Sigmoid colon (tissue), 7 donors: ENCODE measurements around the gene CXCL6. TPM values are rescaled to one million over a fixed set of nuclear protein-coding genes. Genes with fewer than 3 reads are reported as not detected.

Source experiments
- DNase-seq: peaks from one replicate; pipeline ENCODE4 v3.0.0-alpha.2; 2019
- H3K27ac ChIP-seq, 4 donors: fragments of 200-600 bp; sonication (generic); one replicate each; pipeline ENCODE4 v1.5.1; 2016 to 2019; ENCODE audit warnings: mild to moderate bottlenecking in 1 of 4
- H3K27me3 ChIP-seq, 3 donors: fragments of 200-600 bp; sonication (generic); one replicate each; pipeline ENCODE4 v1.5.1; 2019; ENCODE audit warnings: mild to moderate bottlenecking in 1 of 3
- H3K36me3 ChIP-seq, 4 donors: fragments of 200-600 bp; sonication (generic); one replicate each; pipeline ENCODE4 v1.5.1; 2016 to 2019
- H3K4me1 ChIP-seq, 4 donors: fragments of 200-600 bp; sonication (generic); one replicate each; pipeline ENCODE4 v1.5.1; 2017 to 2019
- H3K4me3 ChIP-seq, 4 donors: fragments of 200-600 bp; sonication (generic); one replicate each; pipeline ENCODE4 v1.5.1; 2017 to 2019; ENCODE audit warnings: mild to moderate bottlenecking in 2 of 4, moderate library complexity in 1 of 4
- H3K9me3 ChIP-seq, 4 donors: fragments of 200-600 bp in 3 of 4; sonication (generic) in 3 of 4; one replicate each; pipeline versions ENCODE4 v1.5.1 to v1.6.1; 2013 to 2019
- EP300 ChIP-seq, 4 donors: sonication (generic); formaldehyde crosslinking; IDR thresholded peaks; one replicate each; pipeline ENCODE4 v1.6.1; 2017; ENCODE audit warnings: antibody characterized with exemption in 4 of 4
- POLR2A ChIP-seq, 2 donors: fragments of 450-650 bp; IDR thresholded peaks; one replicate each; pipeline ENCODE4 v1.6.1; 2016; ENCODE audit warnings: antibody characterized with exemption in 2 of 2, mild to moderate bottlenecking in 2 of 2, moderate library complexity in 2 of 2
- POLR2AphosphoS5 ChIP-seq, 4 donors: sonication (generic); formaldehyde crosslinking; IDR thresholded peaks; one replicate each; pipeline ENCODE4 v1.6.1; 2017; ENCODE audit warnings: antibody characterized with exemption in 4 of 4
- WGBS, 2 donors: extraction: QIAGEN DNeasy Blood & Tissue Kit; methylation state at CpG; one replicate each; pipeline ENCODE4 v1.1.7; 2013; 5-methylcytosine and 5-hydroxymethylcytosine counted together
- intact Hi-C: fragments of 100-400 bp; cut with DNase I; formaldehyde crosslinking; loops from one replicate; pipeline ENCODE4 v1.15.1; 2023
- polyA plus RNA-seq, 3 donors: library from polyadenylated mRNA; stranded (reverse); fragments of 200-250 nt; gene quantifications; one replicate each; pipeline ENCODE4 v1.2.3, GENCODE V29; 2013
- total RNA-seq, 4 donors: library from RNA; depleted of rRNA; stranded (reverse); fragments of >200 nt; gene quantifications; one replicate each; pipeline ENCODE4 v1.1.0, GENCODE V29; 2016
- TF ChIP-seq, protein P1 (sequence below), 4 experiments: fragments of 450-650 bp in 3 of 4; fragments of 200-600 bp in 1 of 4; IDR thresholded peaks; one replicate each; pipeline ENCODE4 v1.5.1; 2016 to 2019; ENCODE audit warnings: antibody characterized with exemption in 4 of 4, mild to moderate bottlenecking in 3 of 4, moderate library complexity in 2 of 4
- donor health status: healthy with polysubstance abuse.
- donor health status: Bipolar disorder and iron deficiency.
- donor health status: healthy.

CXCL6 gene
- total and polyA plus RNA-seq, 7 donors, result 0.33 to 9.6 (median 0.95) TPM; not detected in 2

DNA sequence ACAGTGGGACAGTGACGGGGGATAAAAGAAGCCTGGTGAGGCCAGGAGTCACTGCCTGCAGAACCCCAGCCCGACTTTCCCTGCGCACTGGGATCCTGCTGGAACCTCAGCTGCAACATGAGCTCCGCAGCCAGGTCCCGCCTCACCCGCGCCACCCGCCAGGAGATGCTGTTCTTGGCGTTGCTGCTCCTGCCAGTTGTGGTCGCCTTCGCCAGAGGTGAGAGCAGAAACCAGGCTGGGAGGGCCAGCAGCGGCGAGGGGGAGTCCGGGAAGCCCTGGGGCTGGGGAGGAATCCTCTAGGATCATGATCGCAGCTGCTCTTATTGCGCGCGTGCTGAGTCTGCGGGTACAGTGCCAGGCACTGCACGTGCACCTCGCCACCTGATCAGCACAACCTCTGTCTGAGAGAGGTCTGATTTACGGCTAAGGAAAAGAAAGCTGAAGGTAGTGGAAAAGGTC, 16.8 kb downstream of the CXCL6 start, which contains the start of gene PF4V1:
TSS of gene PF4V1 (plus strand) at position 51 of the 459 bp plus-strand sequence. CDS start at position 118, 67 bp downstream.
- no peak within 1 kb of the TSS for H3K27ac ChIP-seq
- DNase-seq, result peak; percentile 69
- H3K4me3 ChIP-seq, result peak within 1 kb of the TSS in 3 of 4 donors; percentile 25 to 32 (median 32)
- intact Hi-C loops, result no loop called here
- no peaks in the 10 kb centered on the region for H3K36me3 ChIP-seq
- 29 to 37% methylated on average over 22 of the region's 22 CpGs for WGBS, 2 donors
- no peaks in the 10 kb centered on the region for H3K9me3 ChIP-seq
- H3K27me3 ChIP-seq, result no peaks in the 10 kb centered on the region
- H3K4me1 ChIP-seq, result peaks cover 0 to 8% (median 0%) of the 10 kb centered on the region in 4 donors
- no peak for TF ChIP-seq POLR2A (IDR thresholded peaks at IDR 0.05)
- TF ChIP-seq, protein P1, sequence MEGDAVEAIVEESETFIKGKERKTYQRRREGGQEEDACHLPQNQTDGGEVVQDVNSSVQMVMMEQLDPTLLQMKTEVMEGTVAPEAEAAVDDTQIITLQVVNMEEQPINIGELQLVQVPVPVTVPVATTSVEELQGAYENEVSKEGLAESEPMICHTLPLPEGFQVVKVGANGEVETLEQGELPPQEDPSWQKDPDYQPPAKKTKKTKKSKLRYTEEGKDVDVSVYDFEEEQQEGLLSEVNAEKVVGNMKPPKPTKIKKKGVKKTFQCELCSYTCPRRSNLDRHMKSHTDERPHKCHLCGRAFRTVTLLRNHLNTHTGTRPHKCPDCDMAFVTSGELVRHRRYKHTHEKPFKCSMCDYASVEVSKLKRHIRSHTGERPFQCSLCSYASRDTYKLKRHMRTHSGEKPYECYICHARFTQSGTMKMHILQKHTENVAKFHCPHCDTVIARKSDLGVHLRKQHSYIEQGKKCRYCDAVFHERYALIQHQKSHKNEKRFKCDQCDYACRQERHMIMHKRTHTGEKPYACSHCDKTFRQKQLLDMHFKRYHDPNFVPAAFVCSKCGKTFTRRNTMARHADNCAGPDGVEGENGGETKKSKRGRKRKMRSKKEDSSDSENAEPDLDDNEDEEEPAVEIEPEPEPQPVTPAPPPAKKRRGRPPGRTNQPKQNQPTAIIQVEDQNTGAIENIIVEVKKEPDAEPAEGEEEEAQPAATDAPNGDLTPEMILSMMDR (IDR thresholded peaks at IDR 0.05), result peak in 2 of 4 experiments; percentile 14 to 42

DNA sequence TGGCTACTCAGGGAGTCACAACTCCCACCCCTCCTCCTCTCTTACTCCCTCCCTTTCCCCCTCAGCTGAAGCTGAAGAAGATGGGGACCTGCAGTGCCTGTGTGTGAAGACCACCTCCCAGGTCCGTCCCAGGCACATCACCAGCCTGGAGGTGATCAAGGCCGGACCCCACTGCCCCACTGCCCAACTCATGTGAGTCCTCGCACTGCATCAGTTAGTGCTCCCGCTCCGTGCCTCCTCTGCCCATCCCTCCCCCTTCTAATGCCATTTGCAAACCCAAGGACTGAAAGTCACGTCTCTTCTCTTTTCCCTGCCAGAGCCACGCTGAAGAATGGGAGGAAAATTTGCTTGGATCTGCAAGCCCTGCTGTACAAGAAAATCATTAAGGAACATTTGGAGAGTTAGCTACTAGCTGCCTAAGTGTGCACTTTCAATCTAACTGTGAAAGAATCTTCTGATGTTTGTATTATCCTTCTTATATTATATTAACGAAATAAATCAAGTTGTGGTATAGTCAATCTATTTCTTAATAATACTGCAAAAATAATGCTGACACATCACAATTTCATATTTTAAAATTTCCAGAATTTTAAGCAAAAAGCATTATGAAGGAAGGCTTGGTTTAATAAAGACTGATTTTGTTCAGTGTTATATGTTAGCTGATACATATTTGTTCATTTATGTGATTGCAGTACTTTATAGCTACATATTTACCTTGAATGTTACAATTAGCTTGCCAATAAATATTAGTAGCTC, 17.4 kb downstream of the CXCL6 start:
- intact Hi-C loops, result no loop called here
- WGBS, 2 donors, result 57 to 60% methylated on average over 8 of the region's 8 CpGs

DNA sequence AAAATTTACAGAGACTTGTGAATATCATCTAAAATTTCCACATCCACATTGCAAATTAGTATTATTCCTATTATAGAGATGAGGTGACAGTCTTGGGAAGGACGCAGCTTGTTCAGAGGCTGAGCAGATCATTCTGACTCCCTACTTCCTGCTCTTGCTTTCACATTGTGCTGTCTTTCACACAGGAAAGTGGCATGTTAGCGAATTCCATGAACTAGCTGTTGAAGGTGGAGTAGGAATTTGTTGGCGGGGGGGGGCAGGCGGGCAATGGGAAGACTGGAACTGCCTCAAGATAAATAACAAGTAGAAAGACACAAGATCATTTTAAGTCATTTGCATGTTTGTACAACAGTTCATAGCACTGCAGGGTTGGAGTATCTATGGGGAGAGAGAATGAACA, 18.9 kb downstream of the CXCL6 start:
- Histone ChIP-seq H3K36me3 (no peaks in the 10 kb centered on the region), H3K9me3 (no peaks in the 10 kb centered on the region), H3K4me1 (peaks cover 0 to 8% (median 0%) of the 10 kb centered on the region in 4 donors), H3K27me3 (no peaks in the 10 kb centered on the region), H3K4me3 (no peak overlapping the region), H3K27ac (no peak overlapping the region)
- WGBS, 2 donors, result 69 to 83% methylated on average over 4 of the region's 4 CpGs
- TF ChIP-seq, protein P1 (IDR thresholded peaks at IDR 0.05), result no peak
- TF ChIP-seq POLR2A (IDR thresholded peaks at IDR 0.05), result no peak
- TF ChIP-seq POLR2AphosphoS5 (IDR thresholded peaks at IDR 0.05), result no peak
- TF ChIP-seq EP300 (IDR thresholded peaks at IDR 0.05), result no peak
- no peak for DNase-seq
- intact Hi-C loops, result no loop called here

More for the DNA sequence above, 17.4 kb downstream of the CXCL6 start:
- Histone ChIP-seq H3K27ac (no peak overlapping the region), H3K4me1 (peaks cover 0 to 8% (median 0%) of the 10 kb centered on the region in 4 donors), H3K36me3 (no peaks in the 10 kb centered on the region), H3K9me3 (no peaks in the 10 kb centered on the region), H3K4me3 (peak overlapping the region in 3 of 4 donors; percentile 25 to 32 (median 32)), H3K27me3 (no peaks in the 10 kb centered on the region)
- TF ChIP-seq POLR2AphosphoS5 (IDR thresholded peaks at IDR 0.05), result no peak
- TF ChIP-seq POLR2A (IDR thresholded peaks at IDR 0.05), result no peak
- TF ChIP-seq, protein P1 (IDR thresholded peaks at IDR 0.05), result no peak
- TF ChIP-seq EP300 (IDR thresholded peaks at IDR 0.05), result no peak
- no peak for DNase-seq

DNA sequence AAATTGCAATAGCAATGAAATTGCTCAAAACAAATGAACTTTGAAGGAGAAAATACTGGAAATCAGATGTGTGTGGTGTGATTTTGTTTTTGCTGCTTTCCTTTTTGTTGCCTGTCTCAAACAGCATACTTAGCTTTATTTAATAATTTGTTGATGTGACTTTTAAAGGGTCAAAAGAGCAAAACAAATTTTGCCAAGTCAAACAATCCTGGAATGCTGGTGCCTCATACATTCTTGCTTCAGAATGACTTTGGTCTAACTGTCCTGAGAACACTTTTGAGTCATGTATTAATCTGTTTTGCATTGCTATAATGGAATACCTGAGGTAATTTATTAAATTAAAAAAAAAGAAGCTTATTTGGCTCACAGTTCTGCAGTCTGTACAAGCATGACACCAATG, 20.0 kb downstream of the CXCL6 start:
- Histone ChIP-seq H3K27me3 (no peaks in the 10 kb centered on the region), H3K4me1 (peaks cover 0 to 8% (median 0%) of the 10 kb centered on the region in 4 donors), H3K36me3 (no peaks in the 10 kb centered on the region), H3K9me3 (no peaks in the 10 kb centered on the region), H3K4me3 (no peak overlapping the region), H3K27ac (no peak overlapping the region)
- intact Hi-C loops, result no loop called here
- no peak for TF ChIP-seq POLR2AphosphoS5 (IDR thresholded peaks at IDR 0.05)
- TF ChIP-seq, protein P1 (IDR thresholded peaks at IDR 0.05), result no peak
- TF ChIP-seq POLR2A (IDR thresholded peaks at IDR 0.05), result no peak
- TF ChIP-seq EP300 (IDR thresholded peaks at IDR 0.05), result no peak
- no peak for DNase-seq
